OCI-LY7 (cell line): Measurements from ENCODE around the gene ABCC12.

Experiments used
- CTCF ChIP-seq: fragments of 200-600 bp; sonication (generic); conservative IDR thresholded peaks from 2 replicates; pipeline ENCODE4 v1.5.1; 2014; ENCODE audit warnings: mild to moderate bottlenecking, antibody characterized with exemption, low read length, moderate library complexity, mixed read lengths
- EZH2phosphoT487 ChIP-seq: fragments of 200-600 bp; sonication (generic); IDR thresholded peaks from 2 replicates; pipeline ENCODE4 v1.6.1; 2018; ENCODE audit warnings: low read depth, borderline replicate concordance, mild to moderate bottlenecking, mixed run types, antibody characterized with exemption, low read length, moderate library complexity, mixed read lengths

DNA sequence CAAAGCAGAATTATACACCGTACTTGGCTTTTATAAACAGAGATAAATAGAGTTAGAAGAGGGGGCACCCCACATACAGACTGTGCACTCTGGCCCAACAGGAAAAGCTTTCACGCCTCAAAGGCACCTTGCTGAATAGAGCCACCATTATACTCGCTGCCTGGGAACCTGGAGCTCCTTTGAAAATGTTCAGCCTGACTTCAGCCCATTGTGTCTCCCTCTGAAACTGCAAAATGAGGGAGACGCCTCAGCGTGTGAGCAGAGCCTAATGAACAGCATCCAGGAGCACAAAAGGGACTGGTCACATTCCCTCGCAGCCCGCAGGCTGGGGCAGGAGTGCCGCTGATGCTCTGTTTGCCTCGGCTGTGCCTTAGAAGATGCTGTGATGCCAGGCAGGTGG lies 46.3 kb downstream of the ABCC12 start:
- TF ChIP-seq CTCF (no peak), EZH2phosphoT487 (no peak)
